Vagina (tissue), 2 donors: ENCODE data around the gene BTAF1. TPM values are rescaled to one million over a fixed set of nuclear protein-coding genes. Genes with fewer than 3 reads are reported as not detected.

Source experiments
- DNase-seq, 2 donors: peaks; one replicate each; pipeline ENCODE4 v3.0.0-alpha.2; 2017; ENCODE audit errors: extremely low spot score in 2 of 2
- H3K27ac ChIP-seq: fragments of 200-600 bp; sonication (generic); one replicate; pipeline ENCODE4 v1.5.1; 2019
- H3K27me3 ChIP-seq: fragments of 200-600 bp; sonication (generic); one replicate; pipeline ENCODE4 v1.5.1; 2019
- H3K36me3 ChIP-seq, 2 donors: fragments of 200-600 bp; sonication (generic); one replicate each; pipeline ENCODE4 v1.5.1; 2017 to 2019
- H3K4me1 ChIP-seq: fragments of 200-600 bp; sonication (generic); one replicate; pipeline ENCODE4 v1.5.1; 2019
- H3K4me3 ChIP-seq, 2 donors: fragments of 200-600 bp; sonication (generic); 1 replicate in 1 of 2; 2 replicates in 1 of 2; pipeline ENCODE4 v1.5.1; 2016 to 2019
- H3K9me3 ChIP-seq: fragments of 200-600 bp; sonication (generic); one replicate; pipeline ENCODE4 v1.5.1; 2019
- POLR2A ChIP-seq, 2 donors: fragments of 450-650 bp; IDR thresholded peaks; one replicate each; pipeline ENCODE4 v1.6.1; 2017; ENCODE audit warnings: antibody characterized with exemption in 2 of 2, mild to moderate bottlenecking in 2 of 2, moderate library complexity in 2 of 2
- POLR2AphosphoS5 ChIP-seq, 2 donors: sonication (generic); formaldehyde crosslinking; IDR thresholded peaks; one replicate each; pipeline ENCODE4 v1.9.0; 2017; ENCODE audit warnings: antibody characterized with exemption in 2 of 2, mild to moderate bottlenecking in 2 of 2, low read depth in 1 of 2; ENCODE audit not compliant: insufficient read depth in 1 of 2
- intact Hi-C: fragments of 100-400 bp; cut with DNase I; formaldehyde crosslinking; loops from one replicate; pipeline ENCODE4 v1.15.1; 2023
- total RNA-seq: library from RNA; depleted of rRNA; stranded (reverse); fragments of >200 nt; gene quantifications from one replicate; pipeline ENCODE4 v1.2.3, GENCODE V29; 2016
- TF ChIP-seq, protein P1 (sequence below), 3 experiments: fragments of 450-650 bp in 2 of 3; fragments of 200-600 bp in 1 of 3; sonication (generic) in 1 of 3; IDR thresholded peaks; one replicate each; pipeline ENCODE4 v1.5.1; 2017 to 2019; ENCODE audit warnings: antibody characterized with exemption in 3 of 3, mild to moderate bottlenecking in 2 of 3, moderate library complexity in 2 of 3

BTAF1 gene
- total RNA-seq, 1 donor from 2014 or later, result 41.0 TPM

DNA sequence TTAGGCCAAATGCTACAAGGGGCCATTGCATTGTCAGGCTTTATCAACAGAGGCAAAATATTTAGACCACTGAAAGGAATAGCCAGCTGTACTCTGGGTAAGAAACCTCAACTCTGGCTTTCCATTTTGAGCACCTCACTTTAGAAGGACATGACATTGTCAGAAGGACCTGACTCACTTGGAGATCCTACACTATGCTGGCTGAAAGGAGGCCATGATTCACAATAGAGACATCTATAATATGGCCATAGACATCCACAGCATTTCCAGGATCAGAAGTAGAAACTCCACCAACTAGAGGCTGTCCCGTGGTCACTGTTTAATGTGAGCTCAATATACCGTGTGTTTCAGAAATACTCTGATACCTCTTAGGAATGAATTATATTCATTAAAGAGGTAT is 140.9 kb downstream of the BTAF1 start:
- intact Hi-C loops, result no loop called here
- Histone ChIP-seq H3K27ac (no peak overlapping the region), H3K9me3 (no peaks in the 10 kb centered on the region), H3K36me3 (no peaks in the 10 kb centered on the region), H3K4me3 (no peak overlapping the region), H3K27me3 (no peaks in the 10 kb centered on the region), H3K4me1 (no peaks in the 10 kb centered on the region)
- no peak for DNase-seq
- no peak for TF ChIP-seq POLR2AphosphoS5 (IDR thresholded peaks at IDR 0.05; ENCODE audit: insufficient read depth in 1 of 2, low read depth in 1 of 2)
- TF ChIP-seq, protein P1, sequence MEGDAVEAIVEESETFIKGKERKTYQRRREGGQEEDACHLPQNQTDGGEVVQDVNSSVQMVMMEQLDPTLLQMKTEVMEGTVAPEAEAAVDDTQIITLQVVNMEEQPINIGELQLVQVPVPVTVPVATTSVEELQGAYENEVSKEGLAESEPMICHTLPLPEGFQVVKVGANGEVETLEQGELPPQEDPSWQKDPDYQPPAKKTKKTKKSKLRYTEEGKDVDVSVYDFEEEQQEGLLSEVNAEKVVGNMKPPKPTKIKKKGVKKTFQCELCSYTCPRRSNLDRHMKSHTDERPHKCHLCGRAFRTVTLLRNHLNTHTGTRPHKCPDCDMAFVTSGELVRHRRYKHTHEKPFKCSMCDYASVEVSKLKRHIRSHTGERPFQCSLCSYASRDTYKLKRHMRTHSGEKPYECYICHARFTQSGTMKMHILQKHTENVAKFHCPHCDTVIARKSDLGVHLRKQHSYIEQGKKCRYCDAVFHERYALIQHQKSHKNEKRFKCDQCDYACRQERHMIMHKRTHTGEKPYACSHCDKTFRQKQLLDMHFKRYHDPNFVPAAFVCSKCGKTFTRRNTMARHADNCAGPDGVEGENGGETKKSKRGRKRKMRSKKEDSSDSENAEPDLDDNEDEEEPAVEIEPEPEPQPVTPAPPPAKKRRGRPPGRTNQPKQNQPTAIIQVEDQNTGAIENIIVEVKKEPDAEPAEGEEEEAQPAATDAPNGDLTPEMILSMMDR (IDR thresholded peaks at IDR 0.05), result no peak
- no peak for TF ChIP-seq POLR2A (IDR thresholded peaks at IDR 0.05)

DNA sequence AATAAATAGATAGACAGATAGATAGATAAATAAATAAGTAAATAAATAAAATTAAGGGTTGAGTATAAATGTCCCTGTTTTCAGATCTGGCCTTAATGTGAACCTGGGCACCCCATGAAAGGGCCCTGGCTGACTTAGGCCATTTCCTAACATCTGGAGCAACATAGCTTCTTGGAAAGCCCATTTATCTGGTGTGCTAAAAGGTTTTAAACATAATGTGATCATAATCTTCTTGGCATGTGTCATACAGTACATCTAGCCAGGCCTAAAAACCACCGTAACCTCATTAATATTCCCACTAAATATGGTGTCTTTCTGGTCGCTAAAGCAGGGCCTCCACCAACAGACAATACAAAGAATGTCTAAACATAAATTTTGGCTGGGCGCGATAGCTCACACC is 142.8 kb downstream of the BTAF1 start:
- TF ChIP-seq POLR2AphosphoS5 (IDR thresholded peaks at IDR 0.05; ENCODE audit: insufficient read depth in 1 of 2, low read depth in 1 of 2) (no peak), POLR2A (IDR thresholded peaks at IDR 0.05) (no peak)
- TF ChIP-seq, protein P1 (IDR thresholded peaks at IDR 0.05), result no peak
- intact Hi-C loops, result no loop called here
- Histone ChIP-seq H3K4me3 (no peak overlapping the region), H3K9me3 (no peaks in the 10 kb centered on the region), H3K27ac (no peak overlapping the region), H3K4me1 (no peaks in the 10 kb centered on the region), H3K27me3 (no peaks in the 10 kb centered on the region), H3K36me3 (no peaks in the 10 kb centered on the region)
- no peak for DNase-seq

DNA sequence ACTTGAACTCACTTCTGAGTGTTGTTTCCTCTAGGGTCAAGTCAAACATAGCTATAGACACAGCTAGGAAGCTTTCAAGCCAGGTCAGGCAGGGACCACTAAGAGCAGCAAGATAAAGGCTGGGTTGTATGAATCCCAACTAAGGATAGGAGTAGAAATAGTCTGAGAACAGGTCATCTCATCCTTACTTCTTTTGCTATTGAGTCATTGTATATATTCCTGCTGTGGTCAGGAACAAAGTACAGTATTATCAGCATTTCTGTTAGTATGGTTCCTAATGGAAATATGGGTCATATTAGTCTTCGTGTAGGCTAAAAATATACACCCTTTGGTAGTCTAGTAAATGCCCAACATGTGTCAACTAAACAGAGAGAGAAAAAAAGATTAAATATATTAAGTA is 145.3 kb downstream of the BTAF1 start:
- intact Hi-C loops, result no loop called here
- H3K4me3 ChIP-seq, result no peak overlapping the region
- no peaks in the 10 kb centered on the region for H3K9me3 ChIP-seq
- TF ChIP-seq POLR2AphosphoS5 (IDR thresholded peaks at IDR 0.05; ENCODE audit: insufficient read depth in 1 of 2, low read depth in 1 of 2), result no peak
- no peaks in the 10 kb centered on the region for H3K4me1 ChIP-seq
- no peak overlapping the region for H3K27ac ChIP-seq
- no peak for DNase-seq
- no peaks in the 10 kb centered on the region for H3K36me3 ChIP-seq
- no peaks in the 10 kb centered on the region for H3K27me3 ChIP-seq

DNA sequence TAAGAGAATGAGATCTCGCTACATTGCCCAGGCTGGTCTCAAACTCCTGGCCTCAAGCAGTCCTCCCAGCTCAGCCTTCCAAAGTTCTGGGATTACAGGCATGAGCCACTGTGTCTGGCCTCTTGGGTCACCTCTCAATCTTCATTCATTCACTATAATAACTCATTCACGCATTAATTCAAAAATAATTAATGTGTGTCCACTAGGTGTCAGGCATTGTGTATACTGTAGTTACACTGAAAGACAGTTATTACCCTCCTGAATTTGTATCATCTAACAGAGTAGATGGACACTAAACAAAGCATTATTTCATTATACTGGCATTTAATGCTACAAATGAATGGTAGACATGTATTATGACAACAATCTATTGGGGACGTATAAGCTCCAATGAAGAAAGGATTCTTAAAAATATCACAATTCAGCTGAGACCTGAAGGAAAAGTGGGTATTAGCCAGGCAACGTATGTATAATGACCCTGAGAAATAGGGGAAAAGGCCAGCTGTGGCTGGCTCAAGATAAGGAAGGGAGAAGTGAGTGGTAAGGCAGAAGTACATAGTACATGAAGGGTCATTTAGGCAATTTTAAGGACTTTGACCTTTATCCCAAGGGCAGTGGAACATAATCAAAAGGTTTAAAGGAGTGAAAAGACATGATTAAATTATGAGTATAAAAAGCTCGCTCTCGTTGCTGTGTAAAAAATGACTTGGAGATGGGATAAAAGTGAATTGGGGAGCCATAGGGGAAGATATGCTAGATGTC is 150.7 kb downstream of the BTAF1 start:
- H3K4me3 ChIP-seq, result no peak overlapping the region
- no peaks in the 10 kb centered on the region for H3K27me3 ChIP-seq
- intact Hi-C loops, result no loop called here
- no peaks in the 10 kb centered on the region for H3K36me3 ChIP-seq
- H3K4me1 ChIP-seq, result no peaks in the 10 kb centered on the region
- TF ChIP-seq POLR2A (IDR thresholded peaks at IDR 0.05), result no peak
- TF ChIP-seq, protein P1 (IDR thresholded peaks at IDR 0.05), result no peak
- TF ChIP-seq POLR2AphosphoS5 (IDR thresholded peaks at IDR 0.05; ENCODE audit: insufficient read depth in 1 of 2, low read depth in 1 of 2), result no peak
- DNase-seq, result no peak
- no peaks in the 10 kb centered on the region for H3K9me3 ChIP-seq
- H3K27ac ChIP-seq, result no peak overlapping the region

DNA sequence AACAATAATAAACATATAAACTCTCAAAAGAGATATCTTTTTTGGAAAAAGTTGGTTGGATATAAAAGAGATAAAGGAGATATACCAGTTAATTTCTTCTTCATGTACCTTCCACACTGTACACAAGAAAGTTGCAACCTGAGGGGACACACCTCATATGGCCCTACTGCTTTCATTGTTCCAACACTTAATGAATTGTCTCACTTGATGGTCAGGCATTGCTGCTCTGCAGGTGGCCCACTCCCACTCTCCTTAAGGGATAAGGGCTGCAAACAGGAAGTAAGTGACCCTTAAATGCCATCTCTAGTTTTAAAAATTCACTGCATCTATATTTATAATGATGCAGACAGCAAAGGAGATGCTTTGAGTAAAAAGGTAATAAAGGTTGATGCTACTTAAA is 152.3 kb downstream of the BTAF1 start:
- Histone ChIP-seq H3K4me3 (no peak overlapping the region), H3K27ac (no peak overlapping the region), H3K9me3 (no peaks in the 10 kb centered on the region), H3K36me3 (peaks cover 0 to 8% of the 10 kb centered on the region in 2 donors), H3K4me1 (no peaks in the 10 kb centered on the region), H3K27me3 (no peaks in the 10 kb centered on the region)
- no peak for DNase-seq
- TF ChIP-seq, protein P1 (IDR thresholded peaks at IDR 0.05), result no peak
- no peak for TF ChIP-seq POLR2A (IDR thresholded peaks at IDR 0.05)
- TF ChIP-seq POLR2AphosphoS5 (IDR thresholded peaks at IDR 0.05; ENCODE audit: insufficient read depth in 1 of 2, low read depth in 1 of 2), result no peak
- intact Hi-C loops, result no loop called here
